Activated T-cell treated with anti-CD3 and anti-CD28 coated beads, Interleukin-2, amount 50 U/mL, for 1 hour (primary cell): ENCODE results near the gene MLN.
A peak's percentile ranks its signal among the peaks of the same experiment; 100 is the strongest.

ENCODE experiments used
- DNase-seq: peaks from one replicate; pipeline ENCODE4 v3.0.0-alpha.2; 2020

The MLN gene

GRCh38 chr6:33813990-33814985 is 10.5 kb upstream of the MLN start:
- DNase-seq = no peak

GRCh38 chr6:33813246-33813904 is 9.6 kb upstream of the MLN start:
- no peak for DNase-seq

- DNase-seq = peak; percentile 41
Observed at GRCh38 chr6:33812669-33813068, 8.9 kb upstream of the MLN start.

- DNase-seq = no peak
Observed at GRCh38 chr6:33809594-33809993, 5.8 kb upstream of the MLN start.

- DNase-seq = no peak
Observed at GRCh38 chr6:33808641-33809180, 4.9 kb upstream of the MLN start.

GRCh38 chr6:33807606-33808005 is 3.8 kb upstream of the MLN start:
- no peak for DNase-seq

GRCh38 chr6:33806841-33807240 is 3.0 kb upstream of the MLN start:
- no peak for DNase-seq

- no peak for DNase-seq
Observed at GRCh38 chr6:33802186-33802958, 1.4 kb downstream of the MLN start.

GRCh38 chr6:33801611-33802010 is 2.2 kb downstream of the MLN start:
- no peak for DNase-seq

- DNase-seq = no peak
Observed at GRCh38 chr6:33800248-33800969, 3.4 kb downstream of the MLN start.

- DNase-seq = no peak
Observed at GRCh38 chr6:33799454-33800113, 4.2 kb downstream of the MLN start.

GRCh38 chr6:33798343-33798848 is 5.4 kb downstream of the MLN start:
- DNase-seq = no peak

- no peak for DNase-seq
Observed at GRCh38 chr6:33797626-33798342, 6.0 kb downstream of the MLN start.

- no peak for DNase-seq
Observed at GRCh38 chr6:33794910-33795623, 8.7 kb downstream of the MLN start.

GRCh38 chr6:33792981-33793380 is 10.8 kb downstream of the MLN start:
- DNase-seq = no peak

GRCh38 chr6:33791620-33792019 is 12.2 kb downstream of the MLN start:
- DNase-seq = no peak

- DNase-seq = no peak
Observed at GRCh38 chr6:33790910-33791309, 12.9 kb downstream of the MLN start.

- no peak for DNase-seq
Observed at GRCh38 chr6:33790379-33790778, 13.4 kb downstream of the MLN start.

GRCh38 chr6:33789550-33789895 is 14.3 kb downstream of the MLN start:
- no peak for DNase-seq
